LNCaP clone FGC (cell line): ENCODE measurements around the gene HMGXB4.

ENCODE experiments used
- DNase-seq: peaks from one replicate; pipeline ENCODE4 v3.0.0-alpha.2; 2011; ENCODE audit warnings: low read depth
- H3K4me3 ChIP-seq: 2 replicates; pipeline ENCODE4 v1.5.1; 2011; ENCODE audit warnings: mild to moderate bottlenecking, low read depth, low read length, control low read depth
- CTCF ChIP-seq: IDR thresholded peaks from 2 replicates; pipeline ENCODE4 v1.5.1; 2012; ENCODE audit warnings: mild to moderate bottlenecking; ENCODE audit not compliant: control insufficient read depth, insufficient read depth; ENCODE audit errors: extremely low read depth

HMGXB4 gene

GRCh38 chr22:35308480-35309021 lies 51.3 kb downstream of the HMGXB4 start:
- no peak for DNase-seq
- TF ChIP-seq CTCF: no peak

GRCh38 chr22:35310556-35311550 lies 53.6 kb downstream of the HMGXB4 start:
- TF ChIP-seq CTCF: no peak
- no peak for DNase-seq
- H3K4me3 ChIP-seq: no peak overlapping the region

More at GRCh38 chr22:35308480-35309021, 51.3 kb downstream of the HMGXB4 start:
- H3K4me3 ChIP-seq: no peak overlapping the region

GRCh38 chr22:35311551-35311999 lies 54.3 kb downstream of the HMGXB4 start:
- no peak for TF ChIP-seq CTCF
- DNase-seq: no peak
- no peak overlapping the region for H3K4me3 ChIP-seq

- no peak for TF ChIP-seq CTCF
- H3K4me3 ChIP-seq: no peak overlapping the region
- DNase-seq: no peak
Observed at GRCh38 chr22:35312198-35313059, 55.1 kb downstream of the HMGXB4 start.

GRCh38 chr22:35313311-35314121 lies 56.2 kb downstream of the HMGXB4 start:
- DNase-seq: no peak
- H3K4me3 ChIP-seq: no peak overlapping the region
- TF ChIP-seq CTCF: no peak

GRCh38 chr22:35314161-35314942 lies 57.1 kb downstream of the HMGXB4 start:
- no peak for DNase-seq

More at GRCh38 chr22:35314161-35314942, 57.1 kb downstream of the HMGXB4 start:
- no peak for TF ChIP-seq CTCF
- no peak overlapping the region for H3K4me3 ChIP-seq
